ENCODE data around the gene NCOA1. TPM values are rescaled to one million over a fixed set of nuclear protein-coding genes. Genes with fewer than 3 reads are reported as not detected.

Gene NCOA1
- total and polyA plus RNA-seq, 4 donors = 6.5 to 26.6 (median 16.3) TPM

DNA sequence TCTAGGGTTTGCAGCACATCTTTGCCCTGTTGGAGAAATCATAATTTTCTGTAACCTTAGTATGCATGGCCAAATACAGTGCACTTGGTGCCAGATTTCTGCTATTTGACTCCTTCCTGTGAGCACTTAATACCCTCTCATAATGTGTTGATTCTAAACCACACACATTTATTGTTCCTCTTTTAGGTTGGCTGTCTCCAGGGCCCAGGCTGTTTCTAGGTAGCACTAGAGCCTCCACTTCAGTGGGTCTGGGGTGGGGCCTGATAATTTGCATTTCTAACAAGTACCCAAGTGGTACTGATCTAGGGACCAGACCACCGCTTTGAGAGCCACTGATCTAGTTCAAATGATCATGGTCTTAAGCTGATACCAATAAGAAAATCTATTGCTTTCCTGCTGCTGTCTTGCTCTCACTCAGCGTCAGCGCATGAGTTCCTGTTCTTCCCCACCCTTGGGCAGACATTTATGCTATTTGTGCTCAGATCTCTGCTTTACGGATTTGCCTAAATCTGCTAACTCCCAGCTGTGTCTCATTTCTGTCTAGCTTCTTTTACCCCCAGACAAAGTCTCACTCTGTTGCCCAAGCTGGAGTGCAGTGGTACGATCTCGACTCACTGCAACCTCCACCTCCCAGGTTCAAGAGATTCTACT is 294.7 kb downstream of the NCOA1 start:
- no peak overlapping the region for H3K27ac ChIP-seq (ENCODE audit: low read depth in 1 of 2, low read length in 2 of 2)
- TF ChIP-seq, protein P1, sequence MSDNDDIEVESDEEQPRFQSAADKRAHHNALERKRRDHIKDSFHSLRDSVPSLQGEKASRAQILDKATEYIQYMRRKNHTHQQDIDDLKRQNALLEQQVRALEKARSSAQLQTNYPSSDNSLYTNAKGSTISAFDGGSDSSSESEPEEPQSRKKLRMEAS (IDR thresholded peaks at IDR 0.05) = no peak
- TF ChIP-seq ZBTB33 (IDR thresholded peaks at IDR 0.05) = no peak
- TF ChIP-seq, protein P2, sequence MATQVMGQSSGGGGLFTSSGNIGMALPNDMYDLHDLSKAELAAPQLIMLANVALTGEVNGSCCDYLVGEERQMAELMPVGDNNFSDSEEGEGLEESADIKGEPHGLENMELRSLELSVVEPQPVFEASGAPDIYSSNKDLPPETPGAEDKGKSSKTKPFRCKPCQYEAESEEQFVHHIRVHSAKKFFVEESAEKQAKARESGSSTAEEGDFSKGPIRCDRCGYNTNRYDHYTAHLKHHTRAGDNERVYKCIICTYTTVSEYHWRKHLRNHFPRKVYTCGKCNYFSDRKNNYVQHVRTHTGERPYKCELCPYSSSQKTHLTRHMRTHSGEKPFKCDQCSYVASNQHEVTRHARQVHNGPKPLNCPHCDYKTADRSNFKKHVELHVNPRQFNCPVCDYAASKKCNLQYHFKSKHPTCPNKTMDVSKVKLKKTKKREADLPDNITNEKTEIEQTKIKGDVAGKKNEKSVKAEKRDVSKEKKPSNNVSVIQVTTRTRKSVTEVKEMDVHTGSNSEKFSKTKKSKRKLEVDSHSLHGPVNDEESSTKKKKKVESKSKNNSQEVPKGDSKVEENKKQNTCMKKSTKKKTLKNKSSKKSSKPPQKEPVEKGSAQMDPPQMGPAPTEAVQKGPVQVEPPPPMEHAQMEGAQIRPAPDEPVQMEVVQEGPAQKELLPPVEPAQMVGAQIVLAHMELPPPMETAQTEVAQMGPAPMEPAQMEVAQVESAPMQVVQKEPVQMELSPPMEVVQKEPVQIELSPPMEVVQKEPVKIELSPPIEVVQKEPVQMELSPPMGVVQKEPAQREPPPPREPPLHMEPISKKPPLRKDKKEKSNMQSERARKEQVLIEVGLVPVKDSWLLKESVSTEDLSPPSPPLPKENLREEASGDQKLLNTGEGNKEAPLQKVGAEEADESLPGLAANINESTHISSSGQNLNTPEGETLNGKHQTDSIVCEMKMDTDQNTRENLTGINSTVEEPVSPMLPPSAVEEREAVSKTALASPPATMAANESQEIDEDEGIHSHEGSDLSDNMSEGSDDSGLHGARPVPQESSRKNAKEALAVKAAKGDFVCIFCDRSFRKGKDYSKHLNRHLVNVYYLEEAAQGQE (IDR thresholded peaks at IDR 0.05) = no peak
- no peak for TF ChIP-seq FOXA2 (IDR thresholded peaks at IDR 0.05)
- no peak for TF ChIP-seq FOXA1 (IDR thresholded peaks at IDR 0.05)
- TF ChIP-seq RXRA (IDR thresholded peaks at IDR 0.05) = no peak
- TF ChIP-seq, protein P3, sequence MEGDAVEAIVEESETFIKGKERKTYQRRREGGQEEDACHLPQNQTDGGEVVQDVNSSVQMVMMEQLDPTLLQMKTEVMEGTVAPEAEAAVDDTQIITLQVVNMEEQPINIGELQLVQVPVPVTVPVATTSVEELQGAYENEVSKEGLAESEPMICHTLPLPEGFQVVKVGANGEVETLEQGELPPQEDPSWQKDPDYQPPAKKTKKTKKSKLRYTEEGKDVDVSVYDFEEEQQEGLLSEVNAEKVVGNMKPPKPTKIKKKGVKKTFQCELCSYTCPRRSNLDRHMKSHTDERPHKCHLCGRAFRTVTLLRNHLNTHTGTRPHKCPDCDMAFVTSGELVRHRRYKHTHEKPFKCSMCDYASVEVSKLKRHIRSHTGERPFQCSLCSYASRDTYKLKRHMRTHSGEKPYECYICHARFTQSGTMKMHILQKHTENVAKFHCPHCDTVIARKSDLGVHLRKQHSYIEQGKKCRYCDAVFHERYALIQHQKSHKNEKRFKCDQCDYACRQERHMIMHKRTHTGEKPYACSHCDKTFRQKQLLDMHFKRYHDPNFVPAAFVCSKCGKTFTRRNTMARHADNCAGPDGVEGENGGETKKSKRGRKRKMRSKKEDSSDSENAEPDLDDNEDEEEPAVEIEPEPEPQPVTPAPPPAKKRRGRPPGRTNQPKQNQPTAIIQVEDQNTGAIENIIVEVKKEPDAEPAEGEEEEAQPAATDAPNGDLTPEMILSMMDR (IDR thresholded peaks at IDR 0.05; ENCODE audit: low read depth, low read length, missing input control) = no peak
- TF ChIP-seq YY1 (IDR thresholded peaks at IDR 0.05) = no peak
- no peak for TF ChIP-seq RAD21 (IDR thresholded peaks at IDR 0.05)
- TF ChIP-seq EGR1 (IDR thresholded peaks at IDR 0.05; ENCODE audit: low read depth in 2 of 2) = no peak
- TF ChIP-seq ATF3 (IDR thresholded peaks at IDR 0.05) = no peak
- no peak for TF ChIP-seq JUND (IDR thresholded peaks at IDR 0.05)
- no peak for TF ChIP-seq TAF1 (conservative IDR thresholded peaks at IDR 0.05)
- TF ChIP-seq NR2F2 (IDR thresholded peaks at IDR 0.05) = no peak
- TF ChIP-seq HNF4G (IDR thresholded peaks at IDR 0.05) = no peak
- no peak for TF ChIP-seq GABPA (IDR thresholded peaks at IDR 0.05 in 1 of 2, conservative IDR thresholded peaks at IDR 0.05 in 1 of 2)
- no peak for TF ChIP-seq HNF4A (conservative IDR thresholded peaks at IDR 0.05)
- TF ChIP-seq SP1 (IDR thresholded peaks at IDR 0.05) = no peak
- no peaks in the 10 kb centered on the region for H3K27me3 ChIP-seq (ENCODE audit: control insufficient read depth in 4 of 4, insufficient read depth in 4 of 4, low read length in 3 of 4)
- H3K4me1 ChIP-seq (ENCODE audit: control insufficient read depth in 4 of 4, insufficient read depth in 4 of 4, low read length in 3 of 4) = no peaks in the 10 kb centered on the region
- 92% methylated on average over 6 of the region's 6 CpGs for WGBS
- DNase-seq (ENCODE audit: low spot score) = no peak
- H3K36me3 ChIP-seq (ENCODE audit: control insufficient read depth in 4 of 4, insufficient read depth in 3 of 4, low read depth in 1 of 4, low read length in 3 of 4) = peaks cover 0 to 5% (median 2%) of the 10 kb centered on the region in 4 donors
- no peak overlapping the region for H3K9ac ChIP-seq (ENCODE audit: low read depth in 1 of 2, low read length in 2 of 2)
- H3K9me3 ChIP-seq (ENCODE audit: control insufficient read depth in 4 of 4, low read length in 3 of 4) = no peaks in the 10 kb centered on the region
- no peak overlapping the region for H3K4me3 ChIP-seq (ENCODE audit: low read depth in 1 of 3, low read length in 3 of 3)

Measured in liver (tissue), 9 donors.